SU-DHL-6 (cell line): ENCODE data around the gene NSG1.
"Not testable (repeated sequence)": the region's sequence is repeated elsewhere in the genome, so short reads cannot be mapped to it uniquely, and the experiment has no call there.

Source experiments
- H2AFZ ChIP-seq: fragments of 200-600 bp; sonication (generic); 2 replicates; pipeline ENCODE4 v1.6.1; 2014; ENCODE audit warnings: low read depth, mild to moderate bottlenecking, moderate library complexity, mixed read lengths, antibody characterized with exemption, low read length; ENCODE audit not compliant: severe bottlenecking
- H3F3A ChIP-seq: fragments of 200-600 bp; shearing (Covaris generic); 2 replicates; pipeline ENCODE4 v1.6.0; 2016; ENCODE audit warnings: antibody characterized with exemption, mild to moderate bottlenecking; ENCODE audit not compliant: insufficient read depth
- H3K27ac ChIP-seq: fragments of 200-600 bp; sonication (generic); 2 replicates; pipeline ENCODE4 v1.5.1; 2016; ENCODE audit warnings: low read depth, mild to moderate bottlenecking, low read length, moderate library complexity, mixed read lengths
- H3K27me3 ChIP-seq: fragments of 200-600 bp; sonication (generic), shearing (Covaris generic); 2 replicates; pipeline ENCODE4 v1.6.0; 2014; ENCODE audit warnings: mild to moderate bottlenecking, low read length
- H3K36me3 ChIP-seq: fragments of 200-600 bp; sonication (generic); 2 replicates; pipeline ENCODE4 v1.6.1; 2014; ENCODE audit warnings: mild to moderate bottlenecking, low read length, mixed read lengths
- H3K4me2 ChIP-seq: fragments of 300-600, 200-600 bp; shearing (Covaris generic), sonication (generic); 2 replicates; pipeline ENCODE4 v1.6.0; 2014; ENCODE audit warnings: low read length, low read depth, mild to moderate bottlenecking; ENCODE audit not compliant: poor library complexity, severe bottlenecking
- H3K4me3 ChIP-seq: fragments of 200-600 bp; sonication (generic); 2 replicates; pipeline ENCODE4 v1.5.1; 2014; ENCODE audit warnings: antibody characterized with exemption, low read length, mild to moderate bottlenecking, mixed read lengths; ENCODE audit not compliant: insufficient read depth, poor library complexity, severe bottlenecking
- H3K79me2 ChIP-seq: fragments of 200-600 bp; sonication (generic); 2 replicates; pipeline ENCODE4 v1.6.1; 2014; ENCODE audit warnings: mild to moderate bottlenecking, low read length, moderate library complexity; ENCODE audit not compliant: insufficient read depth
- H3K9ac ChIP-seq: fragments of 200-600 bp; sonication (generic); 2 replicates; pipeline ENCODE4 v1.7.0; 2014; ENCODE audit warnings: mild to moderate bottlenecking, low read length
- H3K9me2 ChIP-seq: fragments of 200-600 bp; sonication (generic); replicated peaks from 2 replicates; pipeline ENCODE4 v1.6.1; 2014; ENCODE audit warnings: low read length; ENCODE audit not compliant: insufficient read depth
- H3K9me3 ChIP-seq: fragments of 200-600 bp; sonication (generic); 2 replicates; pipeline ENCODE4 v1.6.1; 2014; ENCODE audit warnings: low read length, mixed read lengths; ENCODE audit not compliant: insufficient read depth
- H4K20me1 ChIP-seq: fragments of 200-600 bp; sonication (generic); 2 replicates; pipeline ENCODE4 v1.6.1; 2014; ENCODE audit warnings: low read depth, mild to moderate bottlenecking, antibody characterized with exemption, low read length, moderate library complexity, mixed read lengths
- CTCF ChIP-seq: fragments of 200-600 bp; sonication (generic); IDR thresholded peaks from one replicate; pipeline ENCODE4 v1.5.1; 2017; ENCODE audit warnings: antibody characterized with exemption, mild to moderate bottlenecking, low read length, moderate library complexity; ENCODE audit not compliant: insufficient read depth, poor library complexity, severe bottlenecking
- EZH2phosphoT487 ChIP-seq: fragments of 200-600 bp; sonication (generic), shearing (Covaris generic); conservative IDR thresholded peaks from 2 replicates; pipeline ENCODE4 v1.6.1; 2018; ENCODE audit warnings: mild to moderate bottlenecking, antibody characterized with exemption, low read length, moderate library complexity, mixed read lengths

Gene NSG1

GRCh38 chr4:4461178-4461577, 74.3 kb downstream of the NSG1 start:
- Histone ChIP-seq H3K4me3 (no peak overlapping the region), H3K4me2 (no peak overlapping the region), H2AFZ (no peak overlapping the region), H3K79me2 (no peaks in the 10 kb centered on the region), H4K20me1 (no peaks in the 10 kb centered on the region), H3K9me3 (no peaks in the 10 kb centered on the region), H3K27ac (no peak overlapping the region), H3K9ac (no peak overlapping the region), H3K9me2 (no peaks in the 10 kb centered on the region), H3K36me3 (no peaks in the 10 kb centered on the region), H3F3A (no peaks in the 10 kb centered on the region), H3K27me3 (no peaks in the 10 kb centered on the region)
- TF ChIP-seq EZH2phosphoT487 (no peak), CTCF (no peak)

GRCh38 chr4:4461850-4462249, 74.9 kb downstream of the NSG1 start:
- Histone ChIP-seq H3K9me3 (no peaks in the 10 kb centered on the region), H3K79me2 (no peaks in the 10 kb centered on the region), H3K36me3 (no peaks in the 10 kb centered on the region), H4K20me1 (no peaks in the 10 kb centered on the region), H3K4me2 (no peak overlapping the region), H3K9me2 (no peaks in the 10 kb centered on the region), H3F3A (no peaks in the 10 kb centered on the region), H3K27ac (no peak overlapping the region), H3K4me3 (no peak overlapping the region), H2AFZ (no peak overlapping the region), H3K9ac (no peak overlapping the region), H3K27me3 (no peaks in the 10 kb centered on the region)
- no peak for TF ChIP-seq CTCF
- TF ChIP-seq EZH2phosphoT487, result no peak

GRCh38 chr4:4462970-4463369, 76.1 kb downstream of the NSG1 start:
- H4K20me1 ChIP-seq, result no peaks in the 10 kb centered on the region
- H3K9me3 ChIP-seq, result no peaks in the 10 kb centered on the region
- no peak overlapping the region for H2AFZ ChIP-seq
- no peaks in the 10 kb centered on the region for H3F3A ChIP-seq
- H3K4me3 ChIP-seq, result no peak overlapping the region
- no peaks in the 10 kb centered on the region for H3K79me2 ChIP-seq
- no peaks in the 10 kb centered on the region for H3K27me3 ChIP-seq
- TF ChIP-seq CTCF (no peak), EZH2phosphoT487 (no peak)
- H3K36me3 ChIP-seq, result no peaks in the 10 kb centered on the region
- H3K4me2 ChIP-seq, result no peak overlapping the region
- no peak overlapping the region for H3K27ac ChIP-seq
- H3K9me2 ChIP-seq, result no peaks in the 10 kb centered on the region
- no peak overlapping the region for H3K9ac ChIP-seq

- not testable (repeated sequence) for H3K9me3 ChIP-seq, H3K27ac ChIP-seq, H3K9me2 ChIP-seq, H4K20me1 ChIP-seq, H3F3A ChIP-seq, H3K36me3 ChIP-seq, H3K4me2 ChIP-seq, H3K4me3 ChIP-seq, H2AFZ ChIP-seq, H3K27me3 ChIP-seq, H3K79me2 ChIP-seq, H3K9ac ChIP-seq
Observed at GRCh38 chr4:4465238-4465637, 78.3 kb downstream of the NSG1 start.
